ENCODE measurements around the gene SBNO1. TPM values are rescaled to one million over a fixed set of nuclear protein-coding genes. Genes with fewer than 3 reads are reported as not detected.
"Not testable (repeated sequence)": the region's sequence is repeated elsewhere in the genome, so short reads cannot be mapped to it uniquely, and the experiment has no call there.

Gene SBNO1
- total RNA-seq, 6 experiments from 2014 or later = 11.5 to 15.7 (median 13.2) TPM

DNA sequence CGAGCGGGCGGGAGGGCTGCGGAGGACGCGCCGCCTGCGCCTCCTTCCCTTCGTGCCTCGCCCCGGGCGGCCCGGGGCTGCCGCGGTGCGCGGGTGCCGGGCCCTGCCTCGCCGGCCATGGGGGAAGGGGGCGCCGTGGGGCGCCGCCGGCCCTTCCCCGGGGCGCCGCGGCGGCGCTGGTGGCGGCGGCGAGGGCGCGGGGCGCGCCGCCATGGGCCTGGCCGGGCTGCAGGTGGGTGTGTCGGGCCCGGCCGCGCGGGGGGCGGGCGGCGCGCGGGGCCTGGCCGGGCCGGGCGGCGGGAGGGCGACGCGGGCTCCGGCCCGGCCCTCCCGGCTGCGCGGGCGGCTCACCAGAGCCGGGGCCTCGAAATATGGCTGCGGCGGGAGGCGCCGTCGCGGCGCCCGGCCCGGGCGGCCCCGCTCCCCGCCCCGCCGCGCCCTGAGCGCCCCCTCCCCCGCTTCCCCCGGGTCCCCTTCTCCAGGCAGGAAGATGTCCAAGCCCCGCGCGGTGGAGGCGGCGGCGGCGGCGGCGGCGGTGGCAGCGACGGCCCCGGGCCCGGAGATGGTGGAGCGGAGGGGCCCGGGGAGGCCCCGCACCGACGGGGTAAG, 24.4 kb upstream of the SBNO1 start:
- ATAC-seq = no peak
- H3K27ac ChIP-seq = peak overlapping the region in 2 of 3 donors; percentile 60 to 76

DNA sequence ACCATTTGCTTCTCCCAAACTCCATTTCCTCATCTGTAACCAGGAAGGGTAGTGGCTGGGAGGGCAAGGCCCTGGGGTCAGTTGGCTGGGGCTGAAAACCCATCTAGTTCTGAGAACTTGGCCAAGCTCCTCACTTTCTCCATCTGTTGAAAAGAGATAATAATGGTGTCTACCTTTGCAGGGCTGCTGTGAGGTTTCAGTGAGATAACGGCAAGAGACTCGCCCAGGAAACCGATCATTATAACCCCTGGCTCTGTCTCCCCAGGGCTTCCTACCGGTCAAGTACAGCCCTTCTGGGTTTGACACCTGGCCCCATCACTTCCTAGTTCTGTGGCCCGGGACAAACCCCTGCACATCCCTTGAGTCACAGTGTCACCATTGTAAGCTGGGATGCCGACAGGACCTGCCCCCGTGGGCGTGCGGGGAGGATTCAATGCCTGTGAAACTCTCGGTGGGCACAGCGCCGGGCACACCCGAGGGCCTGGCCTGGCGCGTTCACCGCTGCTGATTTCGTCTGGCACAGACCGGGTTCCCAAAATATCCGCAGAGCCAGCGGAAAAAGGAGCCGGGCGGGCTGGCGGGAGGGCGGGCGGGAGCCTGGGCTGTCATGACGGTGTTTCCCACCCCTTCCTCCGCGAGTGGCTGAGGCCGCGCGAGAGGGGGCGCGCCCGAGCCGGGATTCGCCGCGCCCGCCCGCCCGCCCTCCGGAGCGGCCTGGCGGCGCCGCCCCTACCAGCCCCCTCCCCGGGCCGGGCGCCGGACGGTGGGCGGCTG, 23.7 kb upstream of the SBNO1 start:
- TF ChIP-seq POLR2A (IDR thresholded peaks at IDR 0.05) = no peak
- TF ChIP-seq, protein P1, sequence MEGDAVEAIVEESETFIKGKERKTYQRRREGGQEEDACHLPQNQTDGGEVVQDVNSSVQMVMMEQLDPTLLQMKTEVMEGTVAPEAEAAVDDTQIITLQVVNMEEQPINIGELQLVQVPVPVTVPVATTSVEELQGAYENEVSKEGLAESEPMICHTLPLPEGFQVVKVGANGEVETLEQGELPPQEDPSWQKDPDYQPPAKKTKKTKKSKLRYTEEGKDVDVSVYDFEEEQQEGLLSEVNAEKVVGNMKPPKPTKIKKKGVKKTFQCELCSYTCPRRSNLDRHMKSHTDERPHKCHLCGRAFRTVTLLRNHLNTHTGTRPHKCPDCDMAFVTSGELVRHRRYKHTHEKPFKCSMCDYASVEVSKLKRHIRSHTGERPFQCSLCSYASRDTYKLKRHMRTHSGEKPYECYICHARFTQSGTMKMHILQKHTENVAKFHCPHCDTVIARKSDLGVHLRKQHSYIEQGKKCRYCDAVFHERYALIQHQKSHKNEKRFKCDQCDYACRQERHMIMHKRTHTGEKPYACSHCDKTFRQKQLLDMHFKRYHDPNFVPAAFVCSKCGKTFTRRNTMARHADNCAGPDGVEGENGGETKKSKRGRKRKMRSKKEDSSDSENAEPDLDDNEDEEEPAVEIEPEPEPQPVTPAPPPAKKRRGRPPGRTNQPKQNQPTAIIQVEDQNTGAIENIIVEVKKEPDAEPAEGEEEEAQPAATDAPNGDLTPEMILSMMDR (IDR thresholded peaks at IDR 0.05) = peak in 3 of 4 donors; percentile 15 to 53 (median 35)
- ATAC-seq = peak; percentile 61 to 72 (median 66)
- H3K4me3 ChIP-seq = peak overlapping the region; percentile 59 to 67 (median 62)
- intact Hi-C loops (cut with DNase I) = no loop called here
- 0% methylated on average over 18 of the region's 52 CpGs for WGBS (ENCODE audit: insufficient coverage, low coverage, low lambda C conversion rate, missing lambda C conversion rate)
- peaks cover 0 to 24% (median 10%) of the 10 kb centered on the region in 4 donors for H3K4me1 ChIP-seq
- peaks cover 0 to 28% (median 5%) of the 10 kb centered on the region in 4 donors for H3K36me3 ChIP-seq
- H3K9me3 ChIP-seq = no peaks in the 10 kb centered on the region
- peak; percentile 87 for DNase-seq
- H3K27me3 ChIP-seq = no peaks in the 10 kb centered on the region
- peak overlapping the region; percentile 60 to 85 (median 76) for H3K27ac ChIP-seq

More for the DNA sequence above, 24.4 kb upstream of the SBNO1 start:
- H3K27me3 ChIP-seq = no peaks in the 10 kb centered on the region
- intact Hi-C loops (cut with DNase I) = no loop called here
- no peak for TF ChIP-seq POLR2A (IDR thresholded peaks at IDR 0.05)
- TF ChIP-seq, protein P1 (IDR thresholded peaks at IDR 0.05) = no peak
- peak overlapping the region; percentile 64 to 77 (median 70) for H3K4me3 ChIP-seq
- WGBS (ENCODE audit: insufficient coverage, low coverage, low lambda C conversion rate, missing lambda C conversion rate) = no CpG with 5 or more reads among the region's 102 CpGs
- DNase-seq = peak in 1 of 3 donors; percentile 36
- peaks cover 0 to 24% (median 10%) of the 10 kb centered on the region in 4 donors for H3K4me1 ChIP-seq
- H3K9me3 ChIP-seq = no peaks in the 10 kb centered on the region
- peaks cover 0 to 33% (median 5%) of the 10 kb centered on the region in 4 donors for H3K36me3 ChIP-seq

DNA sequence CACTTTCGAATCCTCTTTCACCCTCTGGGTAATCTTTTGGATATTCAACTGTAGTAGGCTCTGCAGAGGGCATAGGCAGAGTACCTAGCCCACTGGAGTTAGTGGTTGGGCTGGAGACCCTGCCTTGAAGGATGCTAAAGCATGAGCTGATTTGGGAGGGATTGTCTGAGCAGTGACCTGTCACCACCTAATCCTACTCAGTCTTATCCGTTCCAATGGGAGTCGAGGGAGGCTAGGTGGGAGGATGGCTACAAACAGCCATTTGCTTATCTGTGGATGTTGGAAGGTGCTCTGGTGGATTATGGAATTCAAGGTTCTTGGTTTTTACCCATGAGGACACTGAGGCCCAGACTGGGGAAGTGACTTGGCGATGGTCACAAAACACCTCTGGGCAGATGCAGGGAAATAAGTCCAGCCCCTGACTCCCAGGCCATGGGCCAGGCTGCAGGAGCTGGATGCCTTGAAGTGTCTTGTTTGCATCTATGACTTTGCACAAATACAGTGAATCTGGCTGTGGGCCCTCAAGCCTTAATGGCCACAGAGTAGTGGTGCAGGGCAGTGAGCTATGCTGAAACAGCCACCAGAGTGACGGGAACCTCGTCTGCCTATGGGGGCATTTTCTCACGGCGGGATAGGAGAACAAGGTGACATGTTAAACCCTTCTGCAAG, 23.0 kb upstream of the SBNO1 start:
- 47% methylated on average over 3 of the region's 8 CpGs for WGBS (ENCODE audit: insufficient coverage, low coverage, low lambda C conversion rate, missing lambda C conversion rate)
- H3K4me3 ChIP-seq = peak overlapping the region; percentile 59 to 67 (median 62)
- ATAC-seq (no peak), DNase-seq (no peak)
- H3K9me3 ChIP-seq = no peaks in the 10 kb centered on the region
- peak overlapping the region; percentile 60 to 85 (median 76) for H3K27ac ChIP-seq
- no peaks in the 10 kb centered on the region for H3K27me3 ChIP-seq
- TF ChIP-seq, protein P1 (IDR thresholded peaks at IDR 0.05) = no peak
- TF ChIP-seq POLR2A (IDR thresholded peaks at IDR 0.05) = no peak
- intact Hi-C loops (cut with DNase I) = no loop called here
- peaks cover 0 to 21% (median 3%) of the 10 kb centered on the region in 4 donors for H3K36me3 ChIP-seq
- H3K4me1 ChIP-seq = peaks cover 0 to 27% (median 10%) of the 10 kb centered on the region in 4 donors

DNA sequence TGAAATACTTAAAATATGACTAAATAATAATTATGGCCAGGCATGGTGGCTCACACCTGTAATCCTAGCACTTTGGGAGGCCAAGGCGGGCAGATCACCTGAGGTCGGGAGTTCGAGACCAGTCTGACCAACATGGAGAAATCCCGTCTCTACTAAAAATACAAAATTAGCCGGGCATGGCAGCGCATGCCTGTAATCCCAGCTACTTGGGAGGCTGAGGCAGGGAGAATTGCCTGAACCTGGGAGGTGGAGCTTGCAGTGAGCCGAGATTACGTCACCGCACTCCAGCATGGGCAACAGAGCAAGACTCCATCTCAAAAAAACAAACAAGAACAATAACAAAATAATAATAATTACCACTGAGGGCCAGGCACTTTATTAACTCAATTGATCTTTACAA, 20.9 kb upstream of the SBNO1 start:
- H3K27me3 ChIP-seq; H3K36me3 ChIP-seq; ATAC-seq; H3K4me3 ChIP-seq; H3K27ac ChIP-seq; DNase-seq; intact Hi-C loops (cut with DNase I); H3K9me3 ChIP-seq: not testable (repeated sequence)
- 90% methylated on average over 7 of the region's 9 CpGs for WGBS (ENCODE audit: insufficient coverage, low coverage, low lambda C conversion rate, missing lambda C conversion rate)
- H3K4me1 ChIP-seq = peaks cover 0 to 27% (median 10%) of the 10 kb centered on the region in 4 donors

Measured in right lobe of liver (tissue), 6 donors.